BE2C (cell line): ENCODE results near the gene LCN9.

ENCODE experiments used
- DNase-seq: peaks from one replicate; pipeline ENCODE4 v3.0.0-alpha.2; 2020
- H3K27me3 ChIP-seq: fragments of 250-450 bp; sonication (Bioruptor Pico); 2 replicates; pipeline ENCODE4 v1.5.1; 2020; ENCODE audit warnings: mild to moderate bottlenecking
- H3K36me3 ChIP-seq: fragments of 250-450 bp; sonication (Bioruptor Pico); 2 replicates; pipeline ENCODE4 v1.5.1; 2020; ENCODE audit warnings: mild to moderate bottlenecking
- H3K4me1 ChIP-seq: fragments of 250-450 bp; sonication (Bioruptor Pico); 2 replicates; pipeline ENCODE4 v1.5.1; 2020
- H3K4me3 ChIP-seq: 2 replicates; pipeline ENCODE4 v1.5.1; 2011; ENCODE audit warnings: low read depth, low read length
- H3K9me3 ChIP-seq: fragments of 250-450 bp; sonication (Bioruptor Pico); 2 replicates; pipeline ENCODE4 v1.5.1; 2020
- TF ChIP-seq, protein P1 (sequence below): IDR thresholded peaks from 2 replicates; pipeline ENCODE4 v1.5.1; 2012; ENCODE audit warnings: mild to moderate bottlenecking, low read depth, low read length

LCN9 gene

DNA sequence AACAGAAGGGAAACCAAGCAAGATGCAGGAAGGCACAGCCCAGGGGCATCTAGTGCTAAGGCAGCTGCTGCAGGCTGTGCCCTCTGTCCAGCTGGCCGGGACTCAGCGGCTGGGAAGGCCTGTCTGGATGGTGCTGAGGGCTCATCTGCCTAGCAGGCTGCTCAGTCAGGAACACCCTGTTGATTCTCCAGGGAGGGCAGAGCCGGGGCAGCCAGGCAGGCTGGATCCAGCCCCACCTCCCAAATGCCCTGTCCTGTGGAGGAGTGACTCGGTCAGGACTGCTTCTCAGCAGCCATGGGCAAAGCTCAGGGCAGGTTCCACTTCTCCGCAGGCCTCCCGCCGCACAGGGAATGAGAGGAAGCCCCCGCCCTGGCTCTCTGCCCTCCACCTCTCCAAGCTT, 7.8 kb upstream of the LCN9 start:
- DNase-seq = no peak
- no peak overlapping the region for H3K4me3 ChIP-seq
- TF ChIP-seq, protein P1, sequence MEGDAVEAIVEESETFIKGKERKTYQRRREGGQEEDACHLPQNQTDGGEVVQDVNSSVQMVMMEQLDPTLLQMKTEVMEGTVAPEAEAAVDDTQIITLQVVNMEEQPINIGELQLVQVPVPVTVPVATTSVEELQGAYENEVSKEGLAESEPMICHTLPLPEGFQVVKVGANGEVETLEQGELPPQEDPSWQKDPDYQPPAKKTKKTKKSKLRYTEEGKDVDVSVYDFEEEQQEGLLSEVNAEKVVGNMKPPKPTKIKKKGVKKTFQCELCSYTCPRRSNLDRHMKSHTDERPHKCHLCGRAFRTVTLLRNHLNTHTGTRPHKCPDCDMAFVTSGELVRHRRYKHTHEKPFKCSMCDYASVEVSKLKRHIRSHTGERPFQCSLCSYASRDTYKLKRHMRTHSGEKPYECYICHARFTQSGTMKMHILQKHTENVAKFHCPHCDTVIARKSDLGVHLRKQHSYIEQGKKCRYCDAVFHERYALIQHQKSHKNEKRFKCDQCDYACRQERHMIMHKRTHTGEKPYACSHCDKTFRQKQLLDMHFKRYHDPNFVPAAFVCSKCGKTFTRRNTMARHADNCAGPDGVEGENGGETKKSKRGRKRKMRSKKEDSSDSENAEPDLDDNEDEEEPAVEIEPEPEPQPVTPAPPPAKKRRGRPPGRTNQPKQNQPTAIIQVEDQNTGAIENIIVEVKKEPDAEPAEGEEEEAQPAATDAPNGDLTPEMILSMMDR = no peak
- H3K36me3 ChIP-seq = no peaks in the 10 kb centered on the region
- no peaks in the 10 kb centered on the region for H3K4me1 ChIP-seq
- no peaks in the 10 kb centered on the region for H3K27me3 ChIP-seq
- 0 out of 2 replicates have a peak, but pooled peaks cover 2% of the 10 kb centered on the region for H3K9me3 ChIP-seq

DNA sequence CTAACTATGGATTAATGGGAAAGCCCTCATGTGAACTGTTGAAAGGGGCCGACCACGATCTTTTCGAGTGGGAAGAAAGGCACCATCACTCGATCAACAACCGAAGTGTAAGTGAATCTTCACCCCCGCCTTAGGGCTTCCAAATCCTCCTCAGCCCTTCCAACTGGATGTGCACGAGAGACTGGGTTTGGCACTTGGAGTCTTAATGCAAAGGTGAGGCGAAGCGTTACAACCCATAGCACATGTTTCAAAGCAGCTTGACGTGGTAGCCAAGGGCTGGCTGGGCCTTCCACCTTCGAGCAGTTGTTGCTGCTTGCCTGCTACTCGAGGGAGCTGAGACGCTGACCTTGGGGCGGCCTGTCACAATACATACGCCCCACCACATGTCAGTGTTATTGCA, 5.7 kb upstream of the LCN9 start:
- DNase-seq = no peak
- no peaks in the 10 kb centered on the region for H3K36me3 ChIP-seq
- TF ChIP-seq, protein P1 = no peak
- H3K27me3 ChIP-seq = no peaks in the 10 kb centered on the region
- H3K9me3 ChIP-seq = no peaks in the 10 kb centered on the region
- no peak overlapping the region for H3K4me3 ChIP-seq
- H3K4me1 ChIP-seq = peaks cover 7% of the 10 kb centered on the region

DNA sequence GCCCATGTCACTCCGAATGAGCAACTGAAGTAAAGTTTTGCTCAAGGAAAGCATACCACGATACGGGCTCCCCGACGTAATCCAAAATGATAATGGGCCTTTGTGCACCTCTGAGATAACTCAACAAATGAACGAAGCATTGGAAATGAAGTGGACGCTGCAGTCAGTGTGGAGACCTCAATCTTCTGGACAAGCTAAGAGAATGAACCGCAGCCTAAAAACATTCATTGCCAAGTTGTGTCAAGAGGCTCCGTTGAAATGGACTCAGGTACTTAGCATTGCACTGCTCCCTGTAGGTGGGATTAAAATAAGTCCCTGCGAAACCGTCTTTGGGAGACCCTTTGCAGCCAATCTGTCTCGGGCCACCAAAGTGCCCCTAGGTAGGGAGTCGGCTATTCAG, 3.9 kb upstream of the LCN9 start:
- Histone ChIP-seq H3K27me3 (no peaks in the 10 kb centered on the region), H3K9me3 (no peaks in the 10 kb centered on the region), H3K4me3 (no peak overlapping the region), H3K36me3 (no peaks in the 10 kb centered on the region), H3K4me1 (peaks cover 14% of the 10 kb centered on the region)
- TF ChIP-seq, protein P1 = no peak
- DNase-seq = no peak

DNA sequence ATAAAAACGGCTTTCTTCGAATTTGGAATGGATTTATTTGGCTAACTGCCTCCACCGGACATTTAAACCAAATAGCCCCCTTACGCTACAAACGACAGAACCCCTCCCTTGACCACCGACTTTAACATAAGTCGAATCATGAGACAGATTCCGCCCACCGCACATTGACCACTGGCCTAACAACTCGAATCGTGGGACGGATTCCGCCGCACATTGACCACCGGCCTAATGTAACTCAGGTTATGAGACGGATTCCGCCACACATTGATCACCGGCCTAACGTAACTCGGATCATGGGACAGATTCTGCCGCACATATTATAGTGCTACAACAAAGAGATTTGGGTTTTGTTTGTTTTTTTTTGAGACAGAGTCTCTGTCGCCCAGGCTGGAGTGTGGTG, 2.7 kb upstream of the LCN9 start:
- Histone ChIP-seq H3K27me3 (no peaks in the 10 kb centered on the region), H3K36me3 (no peaks in the 10 kb centered on the region)
- no peak for DNase-seq

DNA sequence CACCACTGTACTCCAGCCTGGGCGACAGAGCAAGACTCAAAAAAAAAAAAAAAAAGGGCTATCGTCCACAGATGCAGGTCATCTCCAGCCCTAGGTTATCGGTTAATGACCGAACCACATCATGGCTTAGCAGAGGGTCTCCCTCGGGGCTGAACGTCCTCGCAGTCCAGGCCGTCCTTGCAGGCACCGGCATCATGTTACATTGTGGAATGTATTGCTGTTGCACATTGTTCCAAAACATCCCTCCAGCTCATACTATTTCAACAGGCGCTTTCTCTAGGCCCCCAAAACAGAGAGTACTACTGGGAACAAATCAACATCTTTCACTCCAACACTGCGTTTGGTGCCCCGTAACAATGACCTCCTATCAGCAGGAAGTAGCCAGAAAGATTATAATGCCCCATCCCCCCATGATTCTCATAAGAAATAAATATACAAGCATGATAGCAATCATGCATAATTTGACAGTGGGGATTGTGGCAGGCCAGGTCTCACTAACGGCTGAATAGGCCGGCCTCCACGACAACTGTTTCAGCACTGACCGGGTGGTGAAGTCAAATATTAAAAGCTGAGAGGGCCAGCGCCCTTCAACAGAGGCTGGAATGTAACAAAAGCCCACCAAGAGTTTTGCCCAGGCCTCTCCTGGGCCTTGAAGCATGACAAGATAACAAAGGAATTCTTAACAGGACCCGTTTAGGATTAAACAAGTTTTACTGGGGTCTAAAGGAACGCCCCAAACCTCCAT, 1.1 kb upstream of the LCN9 start:
- DNase-seq = no peak
- Histone ChIP-seq H3K9me3 (no peaks in the 10 kb centered on the region), H3K4me3 (no peak overlapping the region), H3K4me1 (peaks cover 14% of the 10 kb centered on the region), H3K27me3 (no peaks in the 10 kb centered on the region), H3K36me3 (no peaks in the 10 kb centered on the region)
- TF ChIP-seq, protein P1 = no peak

More for the DNA sequence above, 2.7 kb upstream of the LCN9 start:
- Histone ChIP-seq H3K4me1 (peaks cover 14% of the 10 kb centered on the region), H3K9me3 (no peaks in the 10 kb centered on the region), H3K4me3 (no peak overlapping the region)
- TF ChIP-seq, protein P1 = no peak

DNA sequence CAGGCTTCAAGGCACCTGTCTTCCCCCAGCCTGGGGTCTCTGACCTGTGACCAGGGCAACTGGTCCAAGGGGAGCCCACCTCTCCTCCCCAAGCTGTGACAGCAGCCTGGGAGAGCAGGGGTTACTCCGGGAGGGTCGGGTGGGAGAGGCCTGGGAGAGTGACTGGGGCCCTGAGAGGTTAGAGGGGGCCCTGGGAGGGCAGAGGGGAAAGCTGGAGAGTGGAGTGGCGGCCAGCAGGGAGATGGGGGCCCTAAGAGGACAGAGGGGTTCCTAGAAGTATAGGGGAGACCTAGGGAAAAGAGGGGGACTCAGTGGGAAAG, 302 bp downstream of the LCN9 start:
- Histone ChIP-seq H3K36me3 (no peaks in the 10 kb centered on the region), H3K4me1 (peaks cover 14% of the 10 kb centered on the region), H3K27me3 (no peaks in the 10 kb centered on the region), H3K9me3 (no peaks in the 10 kb centered on the region), H3K4me3 (no peak overlapping the region)
- DNase-seq = no peak
- TF ChIP-seq, protein P1 = no peak
